T follicular helper cell (primary cell): ENCODE measurements around the gene MBNL3.

Source experiments
- DNase-seq: peaks from one replicate; pipeline ENCODE4 v3.0.0-alpha.2; 2020; ENCODE audit warnings: low read depth
- total RNA-seq, 2 experiments: gene quantifications; one replicate each; lab custom pipeline; 2026; lab: John Stamatoyannopoulos, UW

The MBNL3 gene, protein sequence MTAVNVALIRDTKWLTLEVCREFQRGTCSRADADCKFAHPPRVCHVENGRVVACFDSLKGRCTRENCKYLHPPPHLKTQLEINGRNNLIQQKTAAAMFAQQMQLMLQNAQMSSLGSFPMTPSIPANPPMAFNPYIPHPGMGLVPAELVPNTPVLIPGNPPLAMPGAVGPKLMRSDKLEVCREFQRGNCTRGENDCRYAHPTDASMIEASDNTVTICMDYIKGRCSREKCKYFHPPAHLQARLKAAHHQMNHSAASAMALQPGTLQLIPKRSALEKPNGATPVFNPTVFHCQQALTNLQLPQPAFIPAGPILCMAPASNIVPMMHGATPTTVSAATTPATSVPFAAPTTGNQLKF
- 24.8 to 73.8 reads per million in 2 experiments for total RNA-seq

DNA sequence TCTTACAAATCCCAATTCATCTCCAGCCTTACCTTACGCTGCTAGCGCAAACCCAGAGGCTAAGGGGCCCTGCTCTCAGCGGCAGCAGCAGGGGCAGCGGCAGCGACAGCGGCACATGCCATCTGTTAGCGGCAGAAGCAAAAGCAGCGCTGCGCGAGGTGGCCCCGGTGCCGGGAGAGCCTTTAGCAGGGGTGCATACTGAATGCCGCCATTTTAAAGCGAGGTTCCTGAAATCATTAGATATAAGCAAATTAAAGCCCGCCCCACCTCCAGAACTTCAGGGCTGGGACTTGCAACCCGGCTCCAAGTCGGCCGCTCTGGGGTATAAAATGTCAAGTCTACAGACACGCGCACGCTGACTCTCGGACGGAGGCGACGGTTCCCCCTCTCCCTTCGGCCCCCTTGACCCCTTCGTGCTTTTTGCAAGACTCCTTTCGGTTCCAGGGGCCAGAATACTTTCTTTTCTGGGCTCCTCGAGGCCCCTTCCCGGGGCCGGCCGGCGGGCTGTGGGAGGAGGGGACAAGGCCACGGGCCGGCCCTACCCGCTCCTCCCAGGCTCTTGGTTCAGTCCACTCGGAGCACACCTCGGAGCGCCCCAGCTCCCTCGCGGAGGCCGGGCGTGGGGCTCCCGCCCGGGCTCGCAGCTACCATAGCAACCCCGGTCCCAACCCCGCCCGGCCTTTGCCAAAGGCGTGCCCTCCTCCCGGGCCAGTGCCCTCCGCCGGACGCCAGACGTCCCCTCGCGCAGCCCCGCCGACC, at the start of gene MBNL3:
Gene MBNL3, minus strand, starts transcription at position 220 of the 759 bp plus-strand sequence. CDS start 49,427 bp downstream, outside the sequence.
- peak; percentile 56 for DNase-seq

DNA sequence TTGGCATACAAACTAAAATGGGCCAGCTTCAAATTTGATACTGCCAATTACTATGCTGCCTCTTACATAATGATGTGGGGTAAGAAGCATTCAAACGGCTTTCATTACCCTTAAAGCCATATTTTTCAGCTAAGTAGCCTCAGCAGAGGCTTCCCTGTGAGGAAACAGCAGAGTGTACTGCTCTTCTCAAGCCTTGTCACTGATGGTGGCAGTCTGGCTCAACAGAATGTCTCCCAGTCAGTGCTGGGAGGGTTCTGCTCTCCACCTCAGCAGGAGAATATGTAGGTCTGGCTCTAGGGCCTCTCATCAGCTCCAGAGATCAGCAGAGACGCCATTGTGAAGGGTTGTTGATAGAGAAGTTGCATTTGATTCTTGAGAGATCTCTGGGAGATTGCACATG, 44.6 kb upstream of the MBNL3 start:
- no peak for DNase-seq

DNA sequence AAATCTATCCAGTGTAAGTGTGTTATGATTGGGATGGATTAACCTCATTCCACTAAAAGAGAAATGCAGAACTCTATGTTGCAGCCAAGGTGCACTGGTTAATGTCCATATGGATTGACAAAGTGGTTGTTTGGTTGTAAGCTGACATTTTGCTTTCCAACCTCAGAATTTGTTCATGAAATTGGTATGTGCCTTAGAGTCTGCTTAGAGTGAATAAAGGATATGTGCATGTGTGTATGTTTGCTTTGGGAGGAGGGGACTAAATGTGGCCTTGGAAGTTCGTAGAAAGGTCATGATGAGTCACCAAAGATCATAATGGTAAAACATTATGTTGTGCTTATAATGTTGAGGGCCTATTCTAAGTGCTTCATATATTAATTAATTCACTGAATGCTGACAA, 44.1 kb upstream of the MBNL3 start:
- no peak for DNase-seq

DNA sequence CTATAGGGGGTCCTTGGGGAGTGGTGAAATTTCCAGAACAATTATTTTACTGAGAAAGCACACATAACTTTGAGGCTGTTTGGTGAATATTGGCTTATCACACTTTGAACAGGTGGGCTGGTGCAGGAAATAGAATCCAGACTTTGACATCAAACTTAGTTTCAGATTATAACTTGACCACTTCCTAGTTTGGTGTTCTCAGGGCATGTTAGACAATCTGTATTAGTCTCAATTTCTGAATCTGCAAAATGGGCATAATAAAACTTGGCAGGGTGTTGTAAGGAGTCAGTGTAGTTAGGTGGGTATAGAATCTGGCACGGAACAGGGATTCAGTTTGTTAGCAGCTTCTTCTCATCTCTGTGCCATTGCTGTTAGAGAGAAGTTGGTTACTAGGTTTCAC, 43.3 kb upstream of the MBNL3 start:
- no peak for DNase-seq

DNA sequence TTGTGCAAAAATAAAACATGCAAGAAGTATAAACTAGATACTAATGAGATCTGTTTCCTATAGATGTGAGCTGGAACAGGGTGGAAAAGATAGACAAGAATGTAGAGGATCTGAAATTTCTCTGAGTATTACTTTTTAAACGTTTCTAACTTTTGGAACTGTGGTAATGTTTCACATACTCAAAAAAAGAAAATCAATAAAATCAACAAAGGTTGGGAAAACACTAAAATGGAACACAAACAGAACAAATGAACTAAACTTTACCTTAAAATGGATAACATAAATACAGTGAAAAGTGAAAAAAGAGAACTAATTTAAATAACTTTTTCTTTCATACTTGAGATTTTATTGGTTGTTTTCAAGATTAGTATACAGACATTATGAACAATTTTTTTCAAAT, 32.0 kb upstream of the MBNL3 start:
- DNase-seq = no peak

DNA sequence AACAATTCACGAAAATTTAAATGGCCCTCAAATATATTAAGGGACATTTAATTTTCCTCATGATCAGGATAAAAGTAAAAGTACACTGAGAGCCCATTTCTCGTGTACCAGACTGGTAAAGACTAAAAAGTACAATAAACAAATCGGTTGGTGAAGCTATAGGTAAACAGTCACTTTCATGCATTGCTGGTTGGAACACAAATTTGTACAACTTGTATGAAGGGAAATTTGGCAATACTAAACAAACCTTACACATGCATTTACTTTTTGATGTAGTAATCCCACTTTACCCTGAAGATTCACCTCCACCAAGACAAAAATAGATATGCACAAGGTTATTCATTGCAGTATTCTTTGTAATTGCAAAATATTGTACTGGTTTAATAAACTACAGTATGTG, 31.4 kb upstream of the MBNL3 start:
- DNase-seq = no peak

DNA sequence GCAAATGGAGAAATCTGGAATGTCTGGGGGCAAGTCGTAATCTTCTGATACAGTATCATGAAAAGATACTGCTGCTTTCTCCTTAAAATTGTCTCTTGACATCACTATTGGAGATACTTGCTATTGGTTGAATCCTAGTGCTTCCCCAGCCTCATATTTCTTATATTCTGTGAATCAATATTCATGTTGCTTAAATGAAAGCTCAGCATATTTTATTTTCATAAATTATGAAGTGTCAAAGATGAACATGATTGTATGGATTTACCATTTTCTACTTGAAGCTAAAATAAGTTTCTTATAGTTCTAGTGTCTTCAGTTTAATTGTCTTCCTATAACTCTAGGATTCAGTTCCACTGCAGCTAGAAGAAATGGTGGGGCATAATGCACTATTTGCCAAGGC, 29.6 kb upstream of the MBNL3 start:
- no peak for DNase-seq

DNA sequence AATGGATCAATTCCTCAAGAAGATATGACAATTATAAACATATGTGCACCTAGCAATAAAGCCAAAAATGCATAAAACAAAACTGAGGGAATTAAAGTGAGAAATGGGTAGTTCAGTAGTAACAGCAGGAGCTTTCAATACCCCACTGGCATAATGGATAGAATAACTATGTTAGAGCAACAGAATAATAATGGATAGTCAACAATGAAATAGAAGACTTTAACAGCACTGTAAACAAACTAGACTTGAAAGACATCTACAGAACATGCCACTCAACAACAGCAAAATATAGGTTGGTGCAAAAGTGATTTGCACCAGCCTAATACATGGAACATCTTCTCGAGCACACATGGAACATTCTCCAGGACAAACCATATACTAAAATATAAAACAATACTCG, 20.0 kb upstream of the MBNL3 start:
- no peak for DNase-seq

DNA sequence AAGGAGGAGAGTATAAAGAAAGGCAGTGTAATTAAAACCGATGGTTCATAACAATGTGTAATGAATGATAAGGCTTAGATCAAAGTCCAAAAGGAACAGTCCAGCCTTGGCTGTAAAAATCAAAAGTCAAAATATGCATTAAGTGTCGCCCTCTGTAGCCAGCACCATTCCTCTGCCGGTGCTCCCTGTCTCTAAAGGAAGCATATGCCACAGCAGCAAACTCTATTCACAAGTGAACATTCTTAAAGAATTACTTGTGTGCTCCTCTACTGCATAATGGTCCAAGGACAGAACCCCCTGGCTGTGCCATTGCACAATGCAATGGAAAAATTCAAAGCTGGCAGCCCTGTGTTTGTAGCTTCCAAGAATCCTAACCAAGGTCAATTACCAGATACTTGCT, 16.3 kb upstream of the MBNL3 start:
- DNase-seq = no peak

DNA sequence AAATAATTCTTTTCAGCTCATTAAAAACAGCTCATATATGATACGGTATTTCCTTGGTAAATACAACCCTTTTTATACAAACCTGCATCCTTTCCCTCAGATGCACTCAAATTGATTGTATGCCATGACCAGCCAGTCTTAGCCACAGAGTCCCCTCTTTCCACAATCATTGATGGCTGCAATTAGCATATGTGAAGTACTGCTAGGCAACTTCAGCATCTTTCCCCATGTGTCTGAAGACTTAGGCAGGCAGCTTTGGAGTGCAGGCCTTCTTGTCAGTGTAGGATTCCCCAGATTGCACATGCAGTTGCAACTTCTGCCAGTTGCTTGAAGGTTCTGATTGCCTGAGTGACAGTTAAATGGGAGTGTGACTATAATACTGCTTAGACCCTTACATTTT, 15.6 kb upstream of the MBNL3 start:
- DNase-seq = no peak

DNA sequence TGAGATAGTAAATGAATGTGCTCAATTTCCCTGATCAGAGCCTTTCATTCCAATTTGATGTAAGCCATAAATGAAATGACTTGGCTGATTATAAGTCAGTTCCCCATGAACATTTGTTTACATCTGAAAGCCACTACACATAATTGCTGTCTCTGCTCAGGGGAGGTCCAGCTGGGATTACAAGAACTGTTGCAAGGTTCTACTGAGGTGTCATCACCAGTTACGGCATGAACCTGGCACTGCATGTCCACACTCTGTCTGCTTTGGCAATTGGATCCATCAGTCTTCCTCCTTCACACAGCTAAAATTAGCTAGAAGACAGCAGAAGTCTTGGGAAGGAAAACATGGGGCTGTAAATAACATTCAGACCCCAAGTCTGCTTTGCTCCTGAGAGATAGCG, 12.8 kb upstream of the MBNL3 start:
- DNase-seq = no peak

DNA sequence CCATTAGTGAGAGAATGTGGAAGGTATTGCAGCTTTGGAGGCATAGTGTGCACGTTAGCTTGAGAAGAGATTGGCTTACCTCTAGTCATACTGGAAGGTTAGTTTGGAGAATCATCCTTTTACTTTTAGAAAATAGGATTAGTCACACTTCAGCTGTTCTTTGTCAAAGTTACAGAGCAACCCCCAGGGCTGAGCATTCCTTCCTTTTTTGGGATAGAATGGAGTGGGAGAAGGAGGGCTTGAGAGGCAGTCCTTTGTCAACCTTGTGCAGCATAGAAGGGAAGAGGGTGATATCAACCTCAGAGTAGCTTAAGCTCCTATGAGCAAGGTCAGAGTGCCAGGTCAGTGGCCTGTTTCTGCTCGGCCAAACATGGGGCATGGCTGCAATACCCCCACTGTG, 8.6 kb upstream of the MBNL3 start:
- DNase-seq = no peak

DNA sequence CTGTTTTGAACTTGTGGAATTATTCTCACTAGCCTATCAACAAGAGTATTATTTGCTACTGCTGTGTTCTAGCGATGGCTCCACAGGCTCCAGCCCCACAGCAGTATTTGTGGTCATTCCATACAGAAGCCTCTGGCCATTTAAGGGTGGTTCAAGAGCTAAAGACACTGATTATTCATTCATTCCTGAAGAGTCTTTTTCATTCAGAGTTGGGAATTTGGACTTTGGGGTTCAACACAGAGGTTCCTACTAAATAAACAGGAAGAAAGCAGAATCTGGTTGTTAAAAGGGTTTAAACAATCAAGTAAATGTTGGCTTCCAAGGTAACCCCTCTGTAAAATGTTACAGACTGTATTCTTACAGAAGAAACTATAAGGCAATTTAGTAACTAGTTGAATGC, 4.3 kb upstream of the MBNL3 start:
- no peak for DNase-seq

DNA sequence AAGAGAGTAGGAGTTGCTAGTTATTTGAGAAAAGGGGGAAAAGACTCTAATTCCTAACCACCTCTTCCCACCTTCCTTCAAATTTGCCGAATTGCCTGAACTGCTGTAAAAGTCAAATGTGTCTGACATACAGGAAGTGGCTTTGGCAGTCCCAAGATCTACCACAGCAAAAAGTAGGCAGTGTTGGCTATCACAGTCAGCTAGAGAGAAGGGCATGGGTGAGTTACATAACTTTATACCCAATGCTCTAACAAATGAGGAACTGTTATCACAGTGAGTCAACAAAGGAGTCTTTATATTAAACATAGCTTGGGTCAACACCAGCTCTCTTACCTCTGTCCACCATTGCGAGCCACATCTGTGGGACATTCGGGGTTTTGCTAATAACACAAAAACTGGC, 2.4 kb upstream of the MBNL3 start:
- peak; percentile 2 for DNase-seq

DNA sequence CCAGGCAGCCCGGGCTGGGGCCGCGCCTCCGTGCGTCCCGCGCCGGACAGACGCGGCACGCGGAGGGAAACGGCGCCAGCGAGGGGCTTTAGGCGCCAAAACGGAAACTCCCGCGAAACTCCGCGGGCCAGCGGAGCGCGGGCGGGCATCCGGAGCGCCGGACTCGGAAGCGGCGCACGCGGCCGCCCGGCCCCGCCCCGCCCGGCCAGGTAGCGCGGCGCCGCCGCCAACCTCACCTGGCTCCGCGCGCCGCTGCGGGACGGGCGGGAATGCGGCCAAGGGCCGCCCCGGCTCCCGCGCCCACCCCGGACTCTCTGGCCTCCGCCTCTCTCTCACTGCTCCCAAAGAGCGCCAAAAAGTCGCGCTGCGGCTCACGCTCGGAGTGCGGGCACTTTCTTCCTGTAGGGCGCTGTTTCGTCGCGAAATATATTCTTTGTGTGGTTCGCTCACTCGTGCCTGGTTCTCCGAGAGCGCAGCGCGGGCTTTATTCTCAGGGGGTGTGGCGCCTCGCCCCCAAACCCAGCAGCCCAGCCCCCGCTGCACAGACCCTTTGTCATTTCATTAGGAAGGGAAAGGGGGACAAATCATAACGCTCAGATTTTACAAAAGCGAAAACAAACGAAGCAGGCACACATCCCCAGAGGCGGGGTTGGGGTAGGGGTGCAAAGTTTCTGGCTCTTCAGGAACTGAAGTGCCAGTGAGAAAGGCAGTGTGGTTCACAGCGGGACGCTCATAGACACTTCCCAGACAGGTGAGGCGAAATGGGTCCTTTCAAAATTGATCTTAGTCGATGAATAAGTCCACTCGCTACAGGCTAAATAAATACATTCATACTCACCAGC, 961 bp upstream of the MBNL3 start:
- peak; percentile 38 for DNase-seq

DNA sequence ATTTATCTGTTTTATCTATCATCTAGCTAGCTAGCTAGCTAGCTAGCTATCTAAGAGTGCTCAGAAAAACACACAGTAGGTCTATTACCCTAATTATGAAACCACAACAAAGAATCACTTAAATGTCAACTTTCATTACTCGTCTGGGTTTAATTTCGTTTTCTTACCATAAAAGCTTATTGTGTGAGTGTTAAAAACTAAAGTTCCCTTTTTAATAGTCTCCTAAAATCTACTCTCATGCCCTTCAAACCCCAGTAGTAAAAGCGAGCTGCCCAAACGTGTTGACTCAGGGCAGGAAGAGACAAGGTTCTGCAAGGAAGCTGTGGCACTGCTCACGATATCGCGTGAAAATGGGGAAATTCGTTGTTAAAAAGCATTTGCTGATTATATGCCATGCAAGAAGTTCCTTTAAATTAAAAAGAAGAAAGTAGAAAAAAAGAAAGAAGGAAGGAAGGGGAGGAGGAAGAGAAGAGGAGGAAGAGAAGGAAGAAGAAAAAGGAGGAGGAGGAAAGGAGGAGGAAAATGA, 595 bp downstream of the MBNL3 start:
- peak; percentile 4 for DNase-seq

DNA sequence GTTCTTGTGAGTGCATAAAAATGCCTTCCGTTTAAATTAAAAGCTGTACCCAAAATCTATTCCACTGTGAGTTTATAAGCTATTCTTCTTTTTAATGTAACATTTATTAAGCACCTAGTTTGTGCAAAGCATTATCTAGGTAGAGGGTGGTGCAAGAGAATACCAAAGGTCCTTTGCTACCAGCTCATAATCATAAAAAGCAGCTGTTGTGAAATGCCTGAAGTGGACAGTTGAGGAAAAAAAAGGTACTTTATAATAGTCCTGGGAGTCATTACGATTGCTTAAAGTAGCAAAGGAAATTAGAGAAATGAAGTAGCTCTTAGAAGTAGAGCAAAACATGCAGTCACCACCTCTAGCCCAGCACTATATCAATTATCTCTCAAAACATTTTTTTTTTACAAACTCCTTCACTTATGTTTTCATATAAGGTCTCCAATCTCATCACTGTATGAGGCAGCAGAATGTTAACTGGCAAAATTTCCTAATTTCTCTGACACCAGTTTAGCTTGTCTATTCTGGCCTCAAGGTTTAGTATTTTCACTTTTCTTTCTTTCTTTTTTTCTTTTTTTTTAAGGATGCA, 2.1 kb downstream of the MBNL3 start:
- DNase-seq = no peak

DNA sequence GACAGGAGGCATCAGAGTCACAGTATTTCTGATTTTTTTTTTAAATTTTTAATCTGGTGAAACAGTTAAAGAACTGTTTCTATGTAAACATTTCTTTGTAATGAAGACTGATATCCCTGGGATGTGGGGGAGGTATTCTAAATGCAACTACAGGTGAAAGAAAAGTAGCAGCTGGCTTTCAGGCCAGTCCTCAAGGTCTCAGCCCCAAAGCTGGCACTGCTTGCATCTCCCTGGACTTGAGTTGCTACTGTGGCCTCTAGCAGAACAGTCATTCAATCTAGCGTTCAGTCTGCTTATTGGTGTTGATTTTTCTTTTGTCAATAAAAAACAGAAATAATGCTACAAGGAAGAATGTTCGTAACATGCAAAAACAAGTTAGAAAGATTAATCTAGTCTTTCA, 4.9 kb downstream of the MBNL3 start:
- no peak for DNase-seq

DNA sequence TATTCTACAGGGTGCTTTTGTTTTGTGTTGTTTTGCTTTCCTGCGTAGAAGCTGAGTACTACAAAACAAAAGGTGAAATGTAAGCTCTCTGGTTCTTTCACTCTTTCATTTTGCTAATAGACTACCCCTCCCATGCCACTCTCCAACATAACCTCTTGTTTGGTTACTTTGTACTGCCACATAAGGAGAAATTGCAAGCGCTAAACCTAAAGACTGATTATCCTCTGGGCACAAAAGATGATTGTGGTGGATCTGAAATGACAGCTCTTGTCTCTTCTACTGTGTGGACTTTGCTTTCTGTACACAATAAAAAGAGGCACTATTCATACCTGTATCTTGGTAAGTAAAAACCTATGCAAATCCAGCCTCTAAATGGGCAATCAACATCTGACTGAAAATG, 5.3 kb downstream of the MBNL3 start:
- no peak for DNase-seq

DNA sequence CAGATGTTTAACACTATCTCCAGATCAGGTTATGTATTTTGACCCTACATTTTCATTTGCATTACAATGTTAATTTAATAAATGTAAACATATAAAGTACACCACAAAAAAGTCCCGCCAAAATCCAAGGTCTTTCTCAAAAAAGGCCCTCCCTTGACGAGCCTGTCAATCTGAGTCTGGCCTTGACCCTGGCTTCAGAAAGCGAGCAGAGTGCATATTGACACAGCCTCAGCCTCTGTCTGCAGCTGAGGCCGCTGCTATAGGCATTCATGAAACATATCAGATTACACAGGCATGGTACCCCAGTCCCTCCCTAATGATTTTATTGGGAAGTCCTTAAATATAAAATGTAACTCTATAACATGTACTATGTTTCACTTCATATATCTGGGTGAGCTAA, 6.2 kb downstream of the MBNL3 start:
- no peak for DNase-seq

DNA sequence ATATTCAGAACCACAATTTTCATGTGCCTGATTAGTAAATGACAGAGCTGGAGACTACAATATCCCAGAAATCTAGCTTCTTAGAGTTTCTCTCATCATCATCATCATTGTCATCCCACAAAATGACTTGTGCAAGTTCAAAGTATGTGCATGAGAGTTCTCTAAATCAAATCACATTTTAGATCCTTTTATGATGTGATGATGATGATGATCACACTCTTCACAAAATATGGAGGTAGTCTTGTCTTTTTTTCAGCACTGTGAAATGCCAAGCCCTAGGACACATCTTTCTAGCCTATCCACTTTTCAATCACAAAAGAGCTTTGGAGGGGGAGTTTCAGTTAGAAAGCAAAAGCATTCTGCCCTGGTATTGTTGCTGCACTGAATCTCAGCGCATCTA, 7.4 kb downstream of the MBNL3 start:
- DNase-seq = no peak
